ENCODE results near the gene DOK6.

- no peak for TF ChIP-seq CTCF (IDR thresholded peaks at IDR 0.05; ENCODE audit: extremely low read depth in 1 of 2, insufficient read depth in 1 of 2, low read depth in 1 of 2, low read length in 2 of 2)
- TF ChIP-seq POLR2A (IDR thresholded peaks at IDR 0.05; ENCODE audit: low read depth, low read length): no peak
- TF ChIP-seq POLR2AphosphoS5 (IDR thresholded peaks at IDR 0.05; ENCODE audit: insufficient read depth, low read depth, low read length): no peak
- TF ChIP-seq GATA2 (IDR thresholded peaks at IDR 0.05; ENCODE audit: insufficient read depth, insufficient read length, low read depth, low read length): no peak
- no peak for TF ChIP-seq EZH2 (IDR thresholded peaks at IDR 0.05; ENCODE audit: borderline replicate concordance, low read depth, low read length, severe bottlenecking)
- no peak for TF ChIP-seq JUN (IDR thresholded peaks at IDR 0.05; ENCODE audit: borderline replicate concordance, insufficient read depth, insufficient read length, low read depth)
Measured at GRCh38 chr18:69763002-69763401, 362.3 kb downstream of the DOK6 start.

All from endothelial cell of umbilical vein (primary cell).